Astrocyte of the cerebellum (primary cell): ENCODE measurements around the gene SNRPA.

Experiments used
- DNase-seq: peaks from one replicate; pipeline ENCODE4 v3.0.0-alpha.2; 2011; ENCODE audit warnings: low read depth
- H3K4me3 ChIP-seq: 2 replicates; pipeline ENCODE4 v1.5.1; 2011; ENCODE audit warnings: mild to moderate bottlenecking, low read depth, low read length, moderate library complexity
- in situ Hi-C: cut with HindIII; loops from 2 replicates; pipeline ENCODE4 v1.10.0; 2017; ENCODE audit warnings: low sequenced_read_pairs
- TF ChIP-seq, protein P1 (sequence below): IDR thresholded peaks from 2 replicates; pipeline ENCODE4 v1.5.1; 2012; ENCODE audit warnings: low read length, low read depth, moderate library complexity, mild to moderate bottlenecking; ENCODE audit errors: missing control alignments

Gene SNRPA

DNA sequence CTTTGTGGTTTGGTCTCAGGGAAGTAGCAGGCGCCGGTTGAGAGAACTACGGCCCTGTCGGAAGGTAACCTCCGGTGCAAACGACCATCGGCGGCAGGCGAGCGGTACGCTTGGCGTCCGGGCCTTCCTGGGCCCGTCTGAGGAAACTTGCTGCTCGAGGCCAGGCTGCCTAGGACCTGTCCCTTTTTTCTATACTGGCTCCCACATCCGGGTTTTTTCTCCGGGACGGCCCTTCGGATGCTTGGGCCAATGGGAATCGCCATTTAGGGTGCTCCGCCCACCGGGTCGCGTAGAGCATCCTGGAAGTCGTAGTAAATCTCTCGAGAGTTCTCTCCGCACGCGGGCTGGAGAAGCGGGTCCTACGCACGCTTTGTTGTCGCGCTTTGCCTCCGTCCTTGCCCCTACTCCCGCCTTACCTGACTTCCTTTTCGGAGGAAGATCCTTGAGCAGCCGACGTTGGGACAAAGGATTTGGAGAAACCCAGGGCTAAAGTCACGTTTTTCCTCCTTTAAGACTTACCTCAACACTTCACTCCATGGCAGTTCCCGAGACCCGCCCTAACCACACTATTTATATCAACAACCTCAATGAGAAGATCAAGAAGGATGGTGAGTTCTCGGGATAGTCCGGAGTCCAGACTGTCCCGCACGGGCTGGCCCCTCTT is at the start of gene SNRPA:
Gene SNRPA, plus strand, starts transcription at position 330 of the 664 bp plus-strand sequence. Its CDS starts 206 bp downstream, at position 536.
- peak within 1 kb of the TSS; percentile 70 for H3K4me3 ChIP-seq
- in situ Hi-C loops = no loop called here
- DNase-seq = peak; percentile 97
- TF ChIP-seq, protein P1, sequence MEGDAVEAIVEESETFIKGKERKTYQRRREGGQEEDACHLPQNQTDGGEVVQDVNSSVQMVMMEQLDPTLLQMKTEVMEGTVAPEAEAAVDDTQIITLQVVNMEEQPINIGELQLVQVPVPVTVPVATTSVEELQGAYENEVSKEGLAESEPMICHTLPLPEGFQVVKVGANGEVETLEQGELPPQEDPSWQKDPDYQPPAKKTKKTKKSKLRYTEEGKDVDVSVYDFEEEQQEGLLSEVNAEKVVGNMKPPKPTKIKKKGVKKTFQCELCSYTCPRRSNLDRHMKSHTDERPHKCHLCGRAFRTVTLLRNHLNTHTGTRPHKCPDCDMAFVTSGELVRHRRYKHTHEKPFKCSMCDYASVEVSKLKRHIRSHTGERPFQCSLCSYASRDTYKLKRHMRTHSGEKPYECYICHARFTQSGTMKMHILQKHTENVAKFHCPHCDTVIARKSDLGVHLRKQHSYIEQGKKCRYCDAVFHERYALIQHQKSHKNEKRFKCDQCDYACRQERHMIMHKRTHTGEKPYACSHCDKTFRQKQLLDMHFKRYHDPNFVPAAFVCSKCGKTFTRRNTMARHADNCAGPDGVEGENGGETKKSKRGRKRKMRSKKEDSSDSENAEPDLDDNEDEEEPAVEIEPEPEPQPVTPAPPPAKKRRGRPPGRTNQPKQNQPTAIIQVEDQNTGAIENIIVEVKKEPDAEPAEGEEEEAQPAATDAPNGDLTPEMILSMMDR = no peak

DNA sequence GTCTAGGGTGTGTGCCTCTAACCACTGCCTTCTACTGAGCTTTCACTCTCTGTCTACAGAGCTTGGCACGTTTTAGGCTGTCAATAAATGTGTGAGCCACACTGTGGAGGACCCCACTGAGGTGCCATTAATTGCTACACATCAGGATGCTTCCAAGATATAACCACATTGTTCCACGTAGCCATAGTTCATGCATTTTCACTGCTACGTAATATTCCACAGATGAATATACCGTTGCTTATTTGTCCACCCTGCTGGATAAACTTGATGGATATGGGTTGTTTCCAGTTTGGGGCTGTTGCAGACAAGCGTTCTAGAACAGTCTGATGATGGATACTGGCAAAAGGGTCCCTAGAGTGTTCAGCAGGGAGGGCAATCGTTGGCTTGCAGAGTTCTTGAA is 49.2 kb upstream of the SNRPA start:
- H3K4me3 ChIP-seq = no peak overlapping the region
- DNase-seq = no peak
- in situ Hi-C loops = no loop called here
- TF ChIP-seq, protein P1 = no peak

DNA sequence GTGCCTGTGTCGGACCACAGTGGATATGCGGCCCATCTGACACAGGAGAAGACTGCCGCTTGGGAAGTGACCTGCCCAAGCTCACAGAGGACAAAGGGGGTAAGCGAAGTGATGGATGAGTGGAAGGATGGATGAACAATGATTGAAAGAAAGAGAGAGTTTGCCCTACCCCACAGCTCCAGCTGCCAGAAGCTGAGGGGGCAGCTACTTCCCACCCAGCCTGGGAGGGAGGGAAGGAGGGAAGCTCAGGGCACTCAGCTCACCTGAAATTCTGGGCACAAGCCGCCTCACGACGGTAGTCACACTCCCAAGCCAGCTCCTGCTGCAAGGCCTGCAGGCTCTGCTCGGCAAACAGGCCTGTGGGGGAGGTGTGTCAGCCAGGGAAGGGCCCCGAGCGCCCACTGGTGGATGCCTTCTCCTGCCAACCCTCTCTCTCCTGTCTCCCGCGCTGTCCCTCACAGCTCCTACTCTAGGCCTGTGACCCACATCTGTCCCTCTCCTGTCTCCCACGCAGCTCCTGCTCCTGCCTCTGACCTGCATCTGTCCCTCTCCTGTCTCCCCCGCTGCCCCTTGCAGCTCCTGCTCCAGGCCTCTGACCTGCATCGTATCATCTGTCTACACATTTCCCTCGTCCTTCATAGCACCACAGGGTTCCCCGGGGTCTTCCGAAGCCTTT is 48.5 kb upstream of the SNRPA start:
- no peak overlapping the region for H3K4me3 ChIP-seq
- DNase-seq = no peak
- in situ Hi-C loops = no loop called here
- TF ChIP-seq, protein P1 = peak; percentile 62

DNA sequence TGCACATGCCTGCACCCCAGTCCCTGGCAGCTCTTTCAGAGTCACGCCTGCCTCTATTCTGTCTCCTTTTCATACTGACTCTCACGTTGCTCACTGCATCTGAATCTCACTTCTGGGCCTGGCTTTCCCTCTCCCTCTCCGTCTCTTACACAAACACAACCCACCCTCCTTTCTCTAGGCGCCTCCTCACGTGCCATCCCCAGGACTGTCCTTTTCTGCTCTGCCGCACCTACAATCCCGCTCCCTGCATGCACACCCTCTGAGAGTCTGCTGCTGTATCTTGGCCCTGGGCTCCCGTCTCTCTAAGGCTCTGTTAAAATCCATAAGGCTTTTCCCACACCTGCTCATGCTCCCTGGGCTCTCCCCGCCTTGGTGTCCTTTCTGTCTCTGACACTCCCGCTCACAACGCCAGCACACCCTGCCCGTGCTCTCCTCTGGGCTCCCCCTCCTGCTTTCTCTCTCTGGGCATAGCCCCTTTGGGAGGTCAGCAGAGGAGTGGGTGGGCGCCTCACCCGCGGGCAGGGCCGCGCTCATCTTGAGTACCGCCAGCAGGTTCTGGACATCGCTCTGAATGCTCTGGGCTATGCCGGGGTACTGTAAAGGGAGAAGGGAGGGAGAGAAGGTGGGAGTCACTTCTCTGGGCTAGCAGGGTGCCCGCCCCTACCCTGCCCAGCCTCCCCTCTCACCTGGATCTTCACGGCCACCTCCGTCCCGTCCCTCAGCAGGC is 47.8 kb upstream of the SNRPA start:
- TF ChIP-seq, protein P1 = no peak
- in situ Hi-C loops = no loop called here

DNA sequence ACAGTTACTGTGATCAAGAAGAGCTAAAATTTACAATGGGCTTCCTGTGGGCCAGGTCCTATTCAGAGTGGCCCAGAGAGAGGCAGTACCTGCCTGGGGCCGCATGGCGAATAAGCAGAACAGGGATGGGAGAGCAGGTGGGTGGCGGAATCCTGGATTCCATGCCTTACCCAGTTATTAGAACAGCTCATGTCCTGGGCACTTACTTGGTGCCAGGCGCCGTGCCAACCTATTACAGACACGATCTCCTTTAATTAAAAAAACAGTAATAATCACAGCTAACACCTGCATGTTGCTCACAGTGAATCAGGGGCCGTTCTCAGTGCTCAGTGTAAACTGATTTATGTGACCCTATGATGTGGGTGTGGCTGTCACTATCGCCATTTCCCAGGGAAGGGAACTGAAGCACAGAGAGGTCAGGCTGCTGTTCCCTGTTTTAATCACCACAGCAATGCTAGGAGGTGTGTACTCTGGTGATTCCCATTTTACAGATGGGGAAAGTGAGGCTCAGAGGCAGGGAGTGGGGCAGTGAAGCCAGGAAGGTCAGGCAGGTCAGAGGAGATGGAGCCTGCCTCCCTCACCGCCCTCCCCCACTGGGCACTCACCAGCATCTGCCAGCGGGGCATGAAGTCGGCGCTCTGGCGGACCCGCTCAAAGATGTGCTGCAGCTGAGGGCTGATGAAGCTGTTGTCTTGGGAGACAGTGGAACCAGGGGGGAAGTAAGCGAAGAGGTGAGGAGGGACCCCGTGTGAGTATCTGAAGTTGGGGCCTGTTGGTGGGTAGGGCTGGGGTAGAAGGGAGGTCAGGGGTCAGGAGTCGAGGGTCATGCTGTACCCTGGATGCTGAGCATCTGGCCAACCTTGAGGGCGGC is 46.3 kb upstream of the SNRPA start:
- no peak for DNase-seq
- in situ Hi-C loops = no loop called here
- no peak overlapping the region for H3K4me3 ChIP-seq
- TF ChIP-seq, protein P1 = no peak

More for the DNA sequence above, 47.8 kb upstream of the SNRPA start:
- no peak for DNase-seq
- H3K4me3 ChIP-seq = no peak overlapping the region

DNA sequence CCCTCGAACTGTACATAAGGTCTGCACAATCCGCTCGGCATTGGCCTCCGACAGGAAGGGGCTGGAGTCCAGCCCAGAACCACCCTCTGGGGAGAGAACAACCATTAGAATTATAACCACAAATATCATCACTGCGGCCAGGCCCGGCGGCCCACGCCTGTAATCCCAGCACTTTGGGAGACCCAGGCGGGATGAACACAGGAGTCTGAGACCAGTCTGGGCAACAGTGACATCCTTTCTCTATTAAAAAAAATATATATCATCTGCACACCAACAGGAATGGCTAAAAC is 45.7 kb upstream of the SNRPA start:
- in situ Hi-C loops = no loop called here
- no peak for DNase-seq
- H3K4me3 ChIP-seq = no peak overlapping the region
- TF ChIP-seq, protein P1 = no peak
